Glomerular visceral epithelial cell (primary cell): ENCODE results near the gene PP2D1.
"Not testable (repeated sequence)": the region's sequence is repeated elsewhere in the genome, so short reads cannot be mapped to it uniquely, and the experiment has no call there.

Source experiments
- DNase-seq: peaks from one replicate; pipeline ENCODE4 v3.0.0-alpha.2; 2016; ENCODE audit errors: extremely low spot score

The PP2D1 gene

GRCh38 chr3:20012164-20012563 lies at the start of gene PP2D1:
Gene PP2D1 (minus strand): TSS chr3:20012264. CDS start chr3:20012072, 192 bp downstream.
- no peak for DNase-seq

GRCh38 chr3:20060974-20061685 lies 49.1 kb upstream of the PP2D1 start:
- DNase-seq = no peak

DNA sequence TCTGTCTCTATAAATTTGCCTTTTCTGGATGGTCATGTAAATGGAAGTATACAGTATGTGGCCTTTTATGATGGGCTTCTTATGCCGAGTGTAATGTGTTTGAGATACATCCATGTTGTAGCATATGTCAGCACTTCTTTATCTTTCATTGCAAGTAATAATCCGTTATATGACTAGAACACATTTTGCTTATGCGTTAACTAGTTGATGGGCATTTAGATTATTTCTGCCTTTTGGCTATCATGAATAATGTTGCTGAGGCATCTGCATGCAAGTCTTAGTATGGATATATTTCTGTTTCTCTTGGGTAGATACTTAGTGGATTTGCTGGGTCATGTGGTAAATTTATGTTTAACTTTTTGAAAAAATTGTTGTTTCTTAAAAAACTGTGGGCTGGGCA lies 47.9 kb upstream of the PP2D1 start:
- DNase-seq = no peak

DNA sequence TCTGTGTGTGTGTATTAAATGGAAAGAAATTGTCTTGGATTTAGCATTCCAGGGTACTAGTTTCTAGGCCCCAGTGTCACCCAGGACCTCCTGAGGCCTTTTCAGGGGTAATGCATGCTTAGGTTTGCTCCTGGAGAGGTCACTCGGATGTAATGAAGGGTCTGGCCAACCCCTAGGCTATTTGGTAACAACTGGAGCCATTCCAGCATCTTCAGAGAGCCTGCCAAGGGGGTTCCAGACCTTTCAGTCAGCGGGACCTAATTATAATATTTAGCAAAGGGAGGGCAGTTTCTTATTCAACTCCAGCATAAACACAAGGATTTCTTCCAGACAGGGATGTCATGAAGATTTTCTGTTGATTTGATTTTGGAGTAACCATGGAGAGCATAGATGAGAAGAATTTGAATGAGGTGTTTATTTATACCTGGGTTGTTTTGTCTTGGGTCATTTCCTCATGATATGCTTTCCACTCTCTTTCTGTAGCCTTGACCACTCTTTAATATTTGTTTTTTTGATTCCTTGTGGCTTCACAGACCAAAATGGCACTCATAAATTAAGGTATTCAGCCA lies 45.6 kb upstream of the PP2D1 start:
- no peak for DNase-seq

GRCh38 chr3:20056725-20057611 lies 44.9 kb upstream of the PP2D1 start:
- peak; percentile 75 for DNase-seq

- DNase-seq = no peak
These were observed 43.8 kb upstream of the PP2D1 start for GRCh38 chr3:20055842-20056241.

DNA sequence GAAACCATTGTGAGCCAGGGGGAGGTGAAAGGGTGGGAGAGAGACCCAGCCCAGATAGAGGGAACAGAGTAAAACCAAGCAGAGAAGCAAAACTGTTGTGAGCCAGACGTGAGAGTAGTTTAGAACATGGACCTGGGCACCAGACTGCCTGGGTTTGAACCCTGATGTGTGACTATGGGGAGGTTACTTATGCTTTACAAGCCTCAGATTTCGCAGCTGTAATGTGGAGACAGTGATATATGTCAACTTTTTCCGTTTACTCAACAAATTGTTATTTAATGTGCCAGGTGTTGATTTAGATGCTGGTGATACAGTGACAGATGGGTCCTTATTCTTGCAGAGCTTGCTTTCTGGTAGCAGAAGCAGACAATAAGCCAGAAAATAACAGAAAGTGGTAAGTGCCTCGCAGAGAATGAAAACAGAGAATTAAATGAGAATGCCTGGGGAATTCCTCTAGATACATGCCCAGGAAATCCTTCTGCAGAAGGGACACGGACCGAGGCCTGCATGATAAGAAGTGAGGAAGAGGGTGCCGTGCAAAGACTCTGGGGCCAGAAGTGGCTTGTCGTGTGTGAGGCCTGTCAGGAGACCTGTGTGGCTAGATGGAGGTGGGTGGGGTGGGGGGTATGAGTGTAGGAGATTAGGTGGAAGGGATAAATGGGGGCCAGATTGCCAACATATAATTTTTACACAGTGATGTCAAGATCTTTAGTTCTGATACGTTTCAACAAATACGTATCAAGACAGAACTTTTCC lies 43.1 kb upstream of the PP2D1 start:
- no peak for DNase-seq

- peak; percentile 98 for DNase-seq
These were observed 42.5 kb upstream of the PP2D1 start for GRCh38 chr3:20054549-20054987.

- no peak for DNase-seq
These were observed 40.8 kb upstream of the PP2D1 start for GRCh38 chr3:20052851-20053250.

DNA sequence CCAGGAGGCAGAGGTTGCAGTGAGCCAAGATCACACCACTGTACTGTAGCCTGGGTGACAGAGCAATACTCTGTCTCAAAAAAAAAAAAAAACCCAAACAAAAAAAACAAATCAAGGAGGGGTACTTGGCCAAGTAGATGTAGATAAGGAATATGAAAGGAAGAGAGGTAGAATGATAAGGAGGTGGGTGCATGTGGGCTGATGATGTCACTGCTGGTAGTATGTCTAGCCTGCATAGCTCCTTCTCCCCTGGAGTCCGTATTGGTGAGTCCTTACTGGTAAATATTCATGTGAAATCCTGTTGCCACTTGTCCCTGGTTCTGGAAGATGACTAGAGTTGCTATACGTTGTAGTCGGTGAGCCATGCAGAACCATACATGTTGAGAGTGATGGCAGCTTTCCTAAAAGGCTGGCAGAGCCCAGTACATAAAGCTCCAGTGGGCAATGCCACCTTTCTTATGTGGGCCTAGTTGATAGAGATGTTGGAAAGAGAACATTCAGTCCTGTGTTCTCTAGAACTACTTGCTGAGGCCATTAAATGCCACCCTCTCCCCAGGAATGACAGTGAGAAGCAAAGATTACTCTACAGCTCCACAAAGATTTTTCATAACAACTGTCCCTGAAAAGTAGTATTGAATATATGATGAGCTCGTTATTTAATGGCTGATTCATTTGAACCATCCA lies 39.2 kb upstream of the PP2D1 start:
- no peak for DNase-seq

DNA sequence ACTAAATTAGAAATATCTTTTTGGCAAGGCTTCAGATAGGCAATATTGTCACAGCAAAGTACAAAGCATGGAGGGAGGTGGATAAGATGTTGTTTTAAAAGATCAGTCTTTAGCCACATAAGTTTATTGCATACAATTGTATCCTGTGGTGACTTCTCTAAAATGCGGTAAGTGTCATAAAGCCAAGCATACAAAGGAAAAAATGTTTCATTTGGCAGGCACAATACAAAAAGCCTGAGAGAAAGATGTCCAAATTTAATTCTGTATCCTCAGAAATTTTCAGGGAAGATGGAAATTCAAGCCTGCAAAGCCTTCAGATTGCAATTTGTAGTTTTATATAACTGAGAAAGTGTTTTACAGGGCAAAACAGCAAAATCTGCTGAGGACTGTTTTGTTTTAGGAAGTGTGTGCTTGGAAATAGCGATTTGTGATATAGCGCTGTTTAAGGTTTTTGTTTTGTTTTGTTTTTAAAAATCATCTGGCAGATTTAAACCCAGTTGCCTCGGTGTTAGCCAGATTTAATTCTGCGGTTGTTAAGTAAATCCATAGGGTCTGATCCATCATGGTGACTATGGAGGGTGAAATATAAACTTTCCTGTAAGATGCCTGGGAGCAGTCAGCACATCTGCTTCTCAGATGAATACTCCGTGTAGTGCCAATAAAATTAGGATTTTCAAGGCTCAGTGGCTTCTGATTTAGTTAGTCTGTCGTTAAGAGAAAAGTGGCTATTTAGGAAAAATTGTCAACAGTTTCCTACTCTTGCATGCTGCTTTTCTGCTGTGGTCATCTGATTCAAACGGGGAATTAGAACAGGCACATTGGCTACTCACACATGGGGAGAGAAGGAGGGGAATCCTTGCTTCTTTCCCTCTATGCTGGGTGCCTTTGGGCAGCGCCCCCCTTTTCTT lies 36.2 kb upstream of the PP2D1 start:
- no peak for DNase-seq

DNA sequence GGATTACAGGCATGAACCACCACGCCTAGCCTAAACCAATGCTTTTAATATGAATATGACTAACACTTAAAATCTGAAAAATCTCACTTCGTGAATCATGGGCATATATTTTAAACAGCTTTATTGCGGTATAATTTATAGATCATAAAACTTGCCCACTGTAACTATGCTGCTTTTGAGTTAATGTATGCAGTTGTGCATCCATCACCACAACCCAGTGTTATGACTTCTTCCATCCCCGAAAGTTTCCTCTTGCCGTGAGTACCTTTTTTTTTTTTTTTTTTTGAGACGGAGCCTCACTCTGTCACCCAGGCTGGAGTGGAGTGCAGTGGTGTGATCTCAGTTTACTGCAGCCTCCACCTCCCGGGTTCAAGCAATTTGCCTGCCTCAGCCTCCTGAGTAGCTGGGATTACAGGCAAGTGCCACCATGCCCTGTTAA lies 35.3 kb upstream of the PP2D1 start:
- no peak for DNase-seq

DNA sequence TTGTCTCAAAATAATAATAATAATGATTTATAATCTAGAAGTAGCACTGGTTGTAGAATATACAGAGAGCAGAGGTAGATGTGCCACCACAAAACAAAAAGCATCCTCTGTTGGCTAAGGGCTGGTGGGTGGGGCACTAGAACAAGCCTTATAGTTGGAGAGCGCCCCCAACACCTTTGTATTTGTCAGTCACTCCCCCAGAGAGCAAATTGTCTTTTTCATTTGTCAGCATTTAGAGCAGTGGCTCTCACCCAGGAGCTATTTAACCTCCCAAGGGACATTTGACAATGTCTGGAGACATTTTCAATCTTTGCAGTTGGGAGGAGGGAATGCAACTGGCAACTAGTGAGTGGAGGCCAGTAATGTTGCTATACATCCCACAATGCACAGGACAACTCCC lies 34.5 kb upstream of the PP2D1 start:
- no peak for DNase-seq

DNA sequence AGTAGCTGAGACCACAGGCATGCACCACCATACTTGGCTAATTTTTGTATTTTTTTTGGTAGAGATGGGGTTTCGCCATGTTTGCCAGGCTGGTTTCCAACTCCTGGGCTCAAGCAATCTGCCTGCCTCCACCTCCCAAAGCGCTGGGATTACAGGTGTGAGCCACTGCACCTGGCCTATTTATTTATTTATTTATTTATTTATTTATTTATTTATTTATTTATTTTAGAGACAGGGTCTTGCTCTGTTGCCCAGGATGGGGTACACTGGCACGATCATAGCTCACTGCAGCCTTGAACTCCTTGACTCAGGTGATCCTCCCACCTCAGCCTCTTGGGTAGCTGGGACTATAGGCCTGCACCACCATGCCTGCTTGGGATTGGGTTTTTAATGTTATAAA lies 33.1 kb upstream of the PP2D1 start:
- not testable (repeated sequence) for DNase-seq

GRCh38 chr3:20043825-20044224 lies 31.8 kb upstream of the PP2D1 start:
- no peak for DNase-seq

DNA sequence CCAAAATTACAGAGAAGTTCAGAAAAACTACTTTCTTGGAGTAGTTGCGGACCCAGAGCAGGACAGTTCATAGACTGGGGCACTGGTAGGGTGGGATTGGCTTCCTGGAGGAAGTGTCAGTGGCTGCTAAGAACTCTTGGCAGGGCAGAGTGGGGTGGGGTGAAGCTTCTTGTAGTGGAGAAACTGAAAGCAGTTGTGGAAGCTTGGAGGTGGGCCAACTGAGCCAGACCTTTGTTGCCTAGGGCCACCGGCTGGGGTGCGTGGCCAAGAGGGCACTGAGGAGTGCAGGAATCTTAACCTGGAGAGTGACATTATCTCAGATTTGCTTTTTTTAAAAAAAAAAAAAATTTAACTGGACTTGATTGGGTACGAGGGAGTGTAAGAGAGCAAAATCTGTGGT lies 31.3 kb upstream of the PP2D1 start:
- DNase-seq = peak; percentile 50

GRCh38 chr3:20042331-20042730 lies 30.3 kb upstream of the PP2D1 start:
- no peak for DNase-seq

GRCh38 chr3:20041197-20041780 lies 29.2 kb upstream of the PP2D1 start:
- DNase-seq = peak; percentile 66

- peak; percentile 78 for DNase-seq
These were observed 28.6 kb upstream of the PP2D1 start for GRCh38 chr3:20040548-20041196.
